Keratinocyte (primary cell): ENCODE measurements around the gene EIF2D. TPM values are rescaled to one million over a fixed set of nuclear protein-coding genes. Genes with fewer than 3 reads are reported as not detected.

Experiments used
- DNase-seq: peaks from one replicate; pipeline ENCODE4 v3.0.0-alpha.2; 2011; ENCODE audit warnings: low read depth, missing footprints, low spot score
- FAIRE-seq: peaks from 2 replicates; lab custom pipeline; 2011; peaks lifted over from hg19 to GRCh38; lab: Jason Lieb, UNC
- H2AFZ ChIP-seq: 2 replicates; pipeline ENCODE4 v1.6.0; 2012; ENCODE audit warnings: low read length, control low read depth, inconsistent platforms; ENCODE audit not compliant: control insufficient read depth
- H3K27ac ChIP-seq: 2 replicates; pipeline ENCODE4 v1.5.1; 2011; ENCODE audit warnings: low read length; ENCODE audit not compliant: control insufficient read depth, insufficient read depth
- H3K27me3 ChIP-seq: 3 replicates; pipeline ENCODE4 v1.6.0; 2011; ENCODE audit warnings: low read length; ENCODE audit not compliant: control insufficient read depth, insufficient read depth; ENCODE audit errors: extremely low read depth
- H3K36me3 ChIP-seq, 2 experiments: 2 replicates in 1 of 2; 3 replicates in 1 of 2; pipeline ENCODE4 v1.5.1; 2011; ENCODE audit warnings: low read length in 2 of 2, mild to moderate bottlenecking in 1 of 2; ENCODE audit not compliant: control insufficient read depth in 2 of 2, insufficient read depth in 2 of 2; ENCODE audit errors: extremely low read depth in 1 of 2
- H3K4me1 ChIP-seq: 3 replicates; pipeline ENCODE4 v1.5.1; 2011; ENCODE audit warnings: low read length; ENCODE audit not compliant: control insufficient read depth, insufficient read depth; ENCODE audit errors: extremely low read depth
- H3K4me2 ChIP-seq: 3 replicates; pipeline ENCODE4 v1.6.0; 2011; ENCODE audit warnings: low read depth, low read length; ENCODE audit not compliant: control insufficient read depth, insufficient read depth; ENCODE audit errors: extremely low read depth
- H3K4me3 ChIP-seq, 3 experiments: fragments of 200-600 bp in 1 of 3; sonication (generic) in 1 of 3; 2 replicates in 2 of 3; 3 replicates in 1 of 3; pipeline ENCODE4 v1.5.1; 2011 to 2016; ENCODE audit warnings: low read length in 3 of 3, mild to moderate bottlenecking in 3 of 3, control low read depth in 2 of 3, inconsistent platforms in 1 of 3, low read depth in 1 of 3, mixed read lengths in 1 of 3, mixed run types in 1 of 3, moderate library complexity in 1 of 3; ENCODE audit not compliant: control insufficient read depth in 2 of 3, insufficient read depth in 2 of 3; ENCODE audit errors: extremely low read depth in 1 of 3
- H3K79me2 ChIP-seq: 2 replicates; pipeline ENCODE4 v1.6.0; 2012; ENCODE audit warnings: low read length; ENCODE audit not compliant: control insufficient read depth, insufficient read depth
- H3K9ac ChIP-seq: 3 replicates; pipeline ENCODE4 v1.6.0; 2011; ENCODE audit warnings: low read length; ENCODE audit not compliant: control insufficient read depth, insufficient read depth; ENCODE audit errors: extremely low read depth
- H3K9me1 ChIP-seq: 3 replicates; pipeline ENCODE4 v1.6.0; 2011; ENCODE audit warnings: low read length; ENCODE audit not compliant: control insufficient read depth, insufficient read depth; ENCODE audit errors: extremely low read depth
- H3K9me3 ChIP-seq: 2 replicates; pipeline ENCODE4 v1.5.1; 2012; ENCODE audit warnings: low read depth, low read length; ENCODE audit not compliant: control insufficient read depth
- H4K20me1 ChIP-seq: 3 replicates; pipeline ENCODE4 v1.6.0; 2011; ENCODE audit warnings: low read length; ENCODE audit not compliant: control insufficient read depth, insufficient read depth; ENCODE audit errors: extremely low read depth
- EZH2 ChIP-seq: IDR thresholded peaks from one replicate; pipeline ENCODE4 v1.6.1; 2012; ENCODE audit warnings: inconsistent platforms, mild to moderate bottlenecking, low read length, moderate library complexity
- dilution Hi-C: fragments of 300-500 bp; cut with MboI; formaldehyde crosslinking; loops from one replicate; pipeline ENCODE4 v1.7.0; 2020; ENCODE audit warnings: low sequenced_read_pairs; ENCODE audit not compliant: extremely low pct_ligation_motif_present
- polyA plus RNA-seq, 5 experiments: library from polyadenylated mRNA; depleted of rRNA in 3 of 5; stranded (reverse) in 3 of 5; stranded (forward) in 1 of 5; unstranded in 1 of 5; fragments of >200 nt; gene quantifications; 1 replicate in 1 of 5; 2 replicates in 3 of 5; 3 replicates in 1 of 5; pipeline versions ENCODE4 v1.2.1 to v1.2.3, GENCODE V29; 2011 to 2012; ENCODE audit warnings: missing spikeins in 2 of 5, low read depth in 1 of 5, low replicate concordance in 1 of 5
- TF ChIP-seq, protein P1 (sequence below), 3 experiments: IDR thresholded peaks in 1 of 3; conservative IDR thresholded peaks in 1 of 3; optimal IDR thresholded peaks in 1 of 3; 2 replicates in 2 of 3; 3 replicates in 1 of 3; pipeline versions ENCODE3 to v1.5.1; 2011; ENCODE audit warnings: low read length in 3 of 3, mild to moderate bottlenecking in 3 of 3, moderate library complexity in 2 of 3, control low read depth in 1 of 3, inconsistent platforms in 1 of 3; ENCODE audit not compliant: insufficient read depth in 2 of 3; ENCODE audit errors: extremely low read depth in 1 of 3

EIF2D gene
- polyA plus RNA-seq, 1 donor (not counting 4 experiments of a cell fraction or from before 2014, with no cell fraction given): 60.6 TPM

DNA sequence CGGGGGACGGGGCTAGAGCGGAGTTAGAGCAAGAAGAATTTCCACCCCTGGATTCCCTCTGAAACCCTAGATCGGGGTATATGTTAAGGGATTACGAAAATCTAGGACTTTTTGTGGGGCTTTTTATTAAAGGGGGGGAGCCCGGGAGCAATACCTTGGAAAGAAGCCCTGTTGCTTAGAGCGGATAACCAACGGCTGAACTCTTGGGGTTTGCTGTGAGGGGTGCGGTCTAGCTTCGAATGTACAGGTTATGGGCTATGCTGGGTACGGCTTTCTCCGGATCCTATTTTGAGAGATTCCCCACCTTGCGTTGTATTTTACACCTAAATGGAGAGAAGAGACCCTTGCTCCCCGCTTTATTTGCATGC is 23.7 kb upstream of the EIF2D start:
- no peak for TF ChIP-seq EZH2
- TF ChIP-seq, protein P1, sequence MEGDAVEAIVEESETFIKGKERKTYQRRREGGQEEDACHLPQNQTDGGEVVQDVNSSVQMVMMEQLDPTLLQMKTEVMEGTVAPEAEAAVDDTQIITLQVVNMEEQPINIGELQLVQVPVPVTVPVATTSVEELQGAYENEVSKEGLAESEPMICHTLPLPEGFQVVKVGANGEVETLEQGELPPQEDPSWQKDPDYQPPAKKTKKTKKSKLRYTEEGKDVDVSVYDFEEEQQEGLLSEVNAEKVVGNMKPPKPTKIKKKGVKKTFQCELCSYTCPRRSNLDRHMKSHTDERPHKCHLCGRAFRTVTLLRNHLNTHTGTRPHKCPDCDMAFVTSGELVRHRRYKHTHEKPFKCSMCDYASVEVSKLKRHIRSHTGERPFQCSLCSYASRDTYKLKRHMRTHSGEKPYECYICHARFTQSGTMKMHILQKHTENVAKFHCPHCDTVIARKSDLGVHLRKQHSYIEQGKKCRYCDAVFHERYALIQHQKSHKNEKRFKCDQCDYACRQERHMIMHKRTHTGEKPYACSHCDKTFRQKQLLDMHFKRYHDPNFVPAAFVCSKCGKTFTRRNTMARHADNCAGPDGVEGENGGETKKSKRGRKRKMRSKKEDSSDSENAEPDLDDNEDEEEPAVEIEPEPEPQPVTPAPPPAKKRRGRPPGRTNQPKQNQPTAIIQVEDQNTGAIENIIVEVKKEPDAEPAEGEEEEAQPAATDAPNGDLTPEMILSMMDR (optimal IDR thresholded peaks at IDR 0.05 in 1 of 3, IDR thresholded peaks at IDR 0.05 in 1 of 3, conservative IDR thresholded peaks at IDR 0.05 in 1 of 3; ENCODE audit: extremely low read depth in 1 of 3, insufficient read depth in 2 of 3, low read length in 3 of 3): no peak
- Histone ChIP-seq H3K9me1 (no peaks in the 10 kb centered on the region), H3K79me2 (peaks cover 15% of the 10 kb centered on the region), H3K9me3 (no peaks in the 10 kb centered on the region), H3K4me2 (peak overlapping the region; percentile 88), H3K4me3 (peak overlapping the region; percentile 72 to 87 (median 76)), H3K36me3 (no peaks in the 10 kb centered on the region), H3K27ac (peak overlapping the region; percentile 98), H3K9ac (peak overlapping the region; percentile 80), H2AFZ (peak overlapping the region; percentile 73), H3K27me3 (no peaks in the 10 kb centered on the region), H3K4me1 (peaks cover 33% of the 10 kb centered on the region), H4K20me1 (no peaks in the 10 kb centered on the region)
- dilution Hi-C loops: no loop called here
- FAIRE-seq: no peak
- DNase-seq: no peak

DNA sequence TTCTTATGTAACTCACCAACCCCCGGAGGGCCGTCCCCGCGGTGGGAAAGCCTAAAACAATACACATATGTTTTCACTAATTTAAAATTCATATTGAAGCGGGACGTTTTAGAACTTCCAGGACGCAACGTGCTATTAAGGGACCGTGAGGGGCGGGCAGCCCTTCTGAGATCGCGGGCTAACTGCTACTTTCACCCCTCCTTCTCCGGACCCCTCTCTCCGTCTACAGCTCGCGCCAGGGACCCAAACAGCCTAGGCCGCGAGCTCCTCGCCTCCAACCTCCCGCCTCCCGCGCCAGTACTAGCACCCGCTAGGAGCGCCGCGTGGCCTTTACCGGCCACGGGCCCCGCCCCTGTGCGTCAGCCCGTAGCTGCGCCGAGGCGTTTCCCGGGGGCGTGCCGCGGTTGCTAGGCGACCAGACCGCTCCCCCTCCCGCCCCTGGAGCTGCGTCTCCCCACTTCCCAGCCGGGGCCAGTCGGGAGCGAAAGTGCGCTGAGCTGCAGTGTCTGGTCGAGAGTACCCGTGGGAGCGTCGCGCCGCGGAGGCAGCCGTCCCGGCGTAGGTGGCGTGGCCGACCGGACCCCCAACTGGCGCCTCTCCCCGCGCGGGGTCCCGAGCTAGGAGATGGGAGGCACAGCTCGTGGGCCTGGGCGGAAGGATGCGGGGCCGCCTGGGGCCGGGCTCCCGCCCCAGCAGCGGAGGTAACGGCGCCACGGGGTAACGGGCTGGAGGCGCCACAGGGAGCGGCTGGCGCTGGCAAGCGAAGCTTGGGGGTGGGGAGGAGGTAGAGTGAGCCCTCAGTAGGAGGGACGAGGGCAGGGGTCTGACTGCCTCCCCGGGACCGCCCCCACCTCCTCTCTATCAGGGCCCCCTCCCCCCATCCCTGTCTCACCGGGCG is 23.1 kb upstream of the EIF2D start, which contains the start of gene DYRK3:
TSS of gene DYRK3 (plus strand) at position 457 of the 898 bp plus-strand sequence. CDS start at position 625, 168 bp downstream.
- Histone ChIP-seq H3K4me2 (peak within 1 kb of the TSS; percentile 88), H3K4me3 (peak within 1 kb of the TSS; percentile 72 to 87 (median 76)), H3K4me1 (peaks cover 33% of the 10 kb centered on the region), H4K20me1 (no peaks in the 10 kb centered on the region), H3K36me3 (no peaks in the 10 kb centered on the region), H3K27me3 (no peaks in the 10 kb centered on the region), H2AFZ (peak within 1 kb of the TSS; percentile 73), H3K9ac (peak within 1 kb of the TSS; percentile 80), H3K27ac (peak within 1 kb of the TSS; percentile 98), H3K9me3 (no peaks in the 10 kb centered on the region), H3K9me1 (no peaks in the 10 kb centered on the region), H3K79me2 (peaks cover 15% of the 10 kb centered on the region)
- dilution Hi-C loops: no loop called here
- DNase-seq (peak; percentile 67), FAIRE-seq (no peak)
- TF ChIP-seq, protein P1 (optimal IDR thresholded peaks at IDR 0.05 in 1 of 3, IDR thresholded peaks at IDR 0.05 in 1 of 3, conservative IDR thresholded peaks at IDR 0.05 in 1 of 3; ENCODE audit: extremely low read depth in 1 of 3, insufficient read depth in 2 of 3, low read length in 3 of 3): peak in 1 of 3 experiments; percentile 18
- TF ChIP-seq EZH2: no peak
